NCI-H2029 (cell line): ENCODE data around the gene NOP10.

ENCODE experiments used
- DNase-seq: peaks from one replicate; lab custom pipeline; 2025; lab: John Stamatoyannopoulos, UW

The NOP10 gene

DNA sequence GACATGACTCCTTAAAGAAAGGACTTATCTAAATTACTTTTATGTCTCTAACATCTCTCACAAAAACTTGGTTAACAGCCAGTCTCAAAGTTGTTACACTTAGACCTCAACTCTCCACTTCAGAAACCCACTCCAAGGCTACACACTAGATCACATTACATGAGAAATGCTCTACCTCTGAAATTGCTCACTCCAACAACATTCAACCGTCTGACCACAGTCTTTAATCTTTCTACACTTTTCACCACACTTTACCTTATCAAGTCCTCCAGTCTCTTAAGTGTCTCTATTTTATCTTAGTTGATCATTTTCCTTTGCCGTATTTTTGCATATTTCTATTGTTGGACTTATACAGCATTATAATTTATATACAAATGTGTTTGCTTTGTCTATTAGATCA lies 11.1 kb downstream of the NOP10 start:
- no peak for DNase-seq

DNA sequence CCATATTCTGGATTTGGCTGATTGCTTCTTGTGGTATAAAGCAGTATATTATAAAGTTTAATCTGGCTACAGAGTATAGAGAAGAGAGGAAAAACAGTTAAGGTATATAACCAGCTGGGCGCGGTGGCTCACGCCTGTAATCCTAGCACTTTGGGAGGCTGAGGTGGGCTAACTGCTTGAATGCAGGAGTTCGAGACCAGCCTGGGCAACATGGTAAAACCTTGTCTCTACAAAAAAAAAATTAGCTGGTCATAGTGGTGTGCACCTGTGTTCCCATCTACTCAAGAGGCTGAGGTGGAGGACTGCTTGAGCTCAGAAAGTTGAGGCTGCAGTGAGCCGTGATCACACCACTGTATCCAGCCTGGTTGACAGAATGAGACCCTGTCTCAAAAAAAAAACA lies 12.7 kb downstream of the NOP10 start:
- no peak for DNase-seq

- no peak for DNase-seq
Measured at GRCh38 chr15:34329006-34329405, 13.9 kb downstream of the NOP10 start.

DNA sequence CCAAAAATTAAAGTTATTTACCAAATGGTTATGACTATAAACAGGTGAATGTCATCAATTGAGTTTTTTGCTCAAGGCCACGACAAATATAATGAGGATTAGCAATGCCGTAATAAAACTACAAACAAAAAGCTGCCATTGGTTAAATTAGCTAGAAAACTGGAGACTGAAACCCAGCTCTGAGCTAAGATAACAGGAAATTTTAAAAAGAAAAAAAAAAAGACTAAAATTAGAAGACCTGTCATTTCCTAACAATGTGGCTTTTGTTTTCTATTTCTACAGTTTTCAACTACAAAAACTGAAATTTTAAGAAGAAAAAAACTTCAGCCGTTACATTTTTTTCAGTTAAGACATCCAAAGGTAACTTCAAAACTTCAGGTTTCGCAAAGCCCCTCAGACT lies 15.0 kb downstream of the NOP10 start:
- no peak for DNase-seq

DNA sequence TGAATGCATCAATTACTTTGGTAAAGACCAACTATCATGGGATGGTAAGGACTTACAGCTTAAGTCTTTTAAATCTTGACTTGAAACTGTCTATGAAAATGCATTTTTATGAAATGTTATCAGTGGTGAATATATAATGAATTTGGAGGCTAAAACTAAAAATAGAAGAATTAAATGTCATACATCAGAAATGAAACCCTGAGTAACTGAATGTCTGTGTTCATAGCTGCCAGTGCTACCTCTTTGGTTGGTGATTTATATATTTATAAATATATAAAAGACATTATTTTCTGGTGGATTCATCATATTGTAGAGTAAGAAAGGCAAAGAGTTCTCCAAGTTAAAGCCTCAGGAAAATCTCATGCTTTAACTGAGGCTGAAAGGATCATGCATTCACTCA lies 17.6 kb downstream of the NOP10 start:
- no peak for DNase-seq

- no peak for DNase-seq
Measured at GRCh38 chr15:34324933-34325332, 18.0 kb downstream of the NOP10 start.

DNA sequence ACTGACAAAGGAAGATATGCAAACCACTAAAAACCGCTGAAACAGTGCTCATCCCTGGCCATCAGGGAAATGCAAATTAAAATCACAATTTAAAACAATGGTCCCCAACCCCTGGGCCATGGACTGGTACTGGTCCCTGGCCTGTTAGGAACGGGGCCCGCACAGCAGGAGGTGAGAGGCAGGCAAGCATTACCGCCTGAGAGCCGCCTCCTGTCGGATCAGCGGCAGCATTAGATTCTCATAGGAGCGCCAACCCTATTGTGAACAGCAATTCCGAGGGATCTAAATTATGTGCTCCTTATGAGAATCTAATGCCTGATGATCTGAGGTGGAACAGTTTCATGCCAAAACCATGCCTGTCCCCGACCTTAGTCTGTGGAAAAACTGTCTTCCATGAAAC lies 19.7 kb downstream of the NOP10 start:
- DNase-seq, result no peak

DNA sequence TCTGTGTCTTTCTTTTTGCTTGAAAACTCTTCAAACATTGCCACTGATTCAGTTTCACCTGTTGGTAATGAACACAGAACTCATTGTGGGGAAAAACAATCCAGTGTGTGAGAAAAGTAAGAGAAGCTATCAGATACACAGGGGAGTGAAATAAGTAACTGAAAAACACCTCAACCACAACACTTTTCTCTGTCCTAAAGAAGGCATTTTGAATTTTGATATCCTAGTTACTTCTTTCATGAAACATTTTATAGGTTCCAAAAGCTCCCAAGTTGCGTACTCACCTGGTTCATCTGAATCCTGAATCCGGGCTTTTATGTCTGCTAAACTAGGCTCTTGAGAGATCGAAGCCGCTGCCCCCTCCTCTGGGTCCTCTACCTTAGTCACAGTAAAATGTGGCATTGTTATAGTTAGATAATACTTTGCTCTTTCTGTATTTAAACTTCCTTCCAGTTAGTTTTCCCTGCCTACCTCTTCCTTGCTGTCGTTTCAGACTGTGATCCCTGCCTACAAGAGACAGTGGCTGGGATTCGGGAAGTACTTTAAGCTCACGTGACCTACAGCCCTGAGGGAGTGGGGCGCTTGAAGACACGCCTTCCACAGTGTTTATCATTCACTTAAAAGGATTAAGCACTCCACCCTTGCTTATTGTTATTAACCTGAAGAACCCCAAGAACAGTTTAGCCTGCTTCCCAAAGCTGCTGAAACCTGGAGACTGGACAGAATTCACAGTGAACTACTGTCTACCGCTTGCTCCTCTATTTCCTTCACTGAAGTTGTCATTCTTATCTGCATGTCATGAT lies 24.5 kb downstream of the NOP10 start:
- peak; percentile 9 for DNase-seq

DNA sequence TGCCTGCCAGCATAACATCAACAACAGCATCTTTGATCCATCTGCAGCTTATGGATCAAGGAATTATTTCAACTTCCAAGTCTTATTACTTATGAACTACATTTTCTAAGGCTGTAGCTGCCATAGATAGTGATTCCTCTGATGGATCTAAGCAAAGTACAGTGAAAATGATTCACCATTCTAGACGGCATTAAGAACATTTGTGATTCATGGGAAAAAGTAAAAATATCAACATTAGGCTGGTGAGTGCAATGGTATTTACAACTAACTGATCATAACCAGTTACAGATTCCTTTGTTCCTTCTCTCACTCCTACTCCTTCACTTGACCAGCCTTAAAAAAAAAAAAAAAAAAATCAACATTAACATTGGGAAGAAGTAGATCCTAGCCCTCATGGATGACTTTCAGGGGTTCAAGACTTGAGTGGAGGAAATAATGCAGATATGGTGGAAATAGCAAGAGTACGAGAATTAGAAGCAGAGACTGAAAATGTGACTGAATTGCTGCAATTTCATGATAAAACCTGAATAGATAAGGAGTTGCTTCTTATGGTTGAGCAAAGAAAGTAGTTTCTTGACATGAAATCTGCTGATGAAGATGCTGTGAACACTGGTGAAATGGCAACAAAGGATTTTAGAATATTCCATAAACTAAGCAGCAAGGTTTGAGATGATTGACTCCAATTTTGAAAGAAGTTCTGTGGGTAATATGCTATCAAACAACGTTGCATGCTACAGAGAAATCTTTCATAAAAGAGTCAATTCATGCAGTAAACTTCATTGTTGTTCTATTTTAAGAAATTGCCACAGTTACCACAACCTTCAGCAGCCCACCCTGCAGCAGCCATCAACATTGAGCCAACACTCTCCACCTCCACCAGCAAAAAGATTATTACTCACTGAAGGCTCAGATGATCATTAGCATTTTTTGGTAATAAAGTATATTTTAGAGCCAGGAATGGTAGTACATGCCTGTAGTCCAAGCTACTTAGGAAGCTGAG lies 28.1 kb downstream of the NOP10 start:
- no peak for DNase-seq

- no peak for DNase-seq
Measured at GRCh38 chr15:34311563-34311962, 31.4 kb downstream of the NOP10 start.

GRCh38 chr15:34304613-34305012 lies 38.3 kb downstream of the NOP10 start:
- DNase-seq, result no peak

- no peak for DNase-seq
Measured at GRCh38 chr15:34301058-34301457, 41.9 kb downstream of the NOP10 start.

GRCh38 chr15:34297059-34297458 lies 45.9 kb downstream of the NOP10 start:
- no peak for DNase-seq

DNA sequence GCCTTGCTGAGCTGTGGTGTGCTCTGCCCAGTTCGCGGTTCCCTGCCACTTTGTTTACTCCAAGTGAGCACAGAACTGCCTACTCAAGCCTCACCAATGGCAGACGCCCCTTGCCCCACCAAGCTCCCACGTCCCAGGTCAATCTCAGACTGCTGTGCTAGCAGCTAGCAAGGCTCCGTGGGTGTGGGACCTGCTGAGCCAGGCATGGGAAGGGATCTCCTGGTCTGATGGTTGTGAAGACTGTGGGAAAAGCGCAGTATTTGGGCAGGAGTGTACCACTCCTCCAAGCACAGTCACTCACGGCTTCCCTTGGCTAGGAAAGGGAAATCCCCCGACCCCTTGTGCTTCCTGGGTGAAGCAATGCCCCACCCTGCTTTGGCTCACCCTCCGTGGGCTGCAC lies 50.3 kb downstream of the NOP10 start:
- no peak for DNase-seq
